ENCODE data around the gene KCNT2. TPM values are rescaled to one million over a fixed set of nuclear protein-coding genes. Genes with fewer than 3 reads are reported as not detected.

The KCNT2 gene
- total RNA-seq, 3 donors from 2014 or later = 0.49 to 2.3 (median 0.60) TPM

DNA sequence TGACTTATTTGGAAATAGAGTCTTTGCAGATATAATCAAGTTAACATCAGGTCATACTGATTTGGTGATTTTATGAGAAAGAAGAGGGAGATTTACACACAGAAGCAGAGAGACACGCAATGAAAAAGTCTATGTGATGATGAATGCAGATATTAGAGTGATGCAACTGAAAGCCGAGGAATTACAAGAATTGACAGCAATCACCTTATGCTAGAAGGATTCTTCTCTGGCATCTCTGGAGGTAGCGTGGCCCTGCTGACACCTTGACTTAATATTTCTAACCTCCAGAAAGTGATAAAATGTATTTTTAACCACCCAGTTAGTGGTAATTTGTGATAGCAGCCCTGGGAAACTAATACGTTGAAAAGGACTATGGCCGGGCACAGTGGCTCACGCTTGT, 29.4 kb upstream of the KCNT2 start:
- Histone ChIP-seq H3K4me1 (ENCODE audit: low read depth) (no peaks in the 10 kb centered on the region), H3K9me3 (no peaks in the 10 kb centered on the region), H3K36me3 (ENCODE audit: low read depth) (no peaks in the 10 kb centered on the region), H3K4me3 (no peak overlapping the region)
- TF ChIP-seq, protein P1, sequence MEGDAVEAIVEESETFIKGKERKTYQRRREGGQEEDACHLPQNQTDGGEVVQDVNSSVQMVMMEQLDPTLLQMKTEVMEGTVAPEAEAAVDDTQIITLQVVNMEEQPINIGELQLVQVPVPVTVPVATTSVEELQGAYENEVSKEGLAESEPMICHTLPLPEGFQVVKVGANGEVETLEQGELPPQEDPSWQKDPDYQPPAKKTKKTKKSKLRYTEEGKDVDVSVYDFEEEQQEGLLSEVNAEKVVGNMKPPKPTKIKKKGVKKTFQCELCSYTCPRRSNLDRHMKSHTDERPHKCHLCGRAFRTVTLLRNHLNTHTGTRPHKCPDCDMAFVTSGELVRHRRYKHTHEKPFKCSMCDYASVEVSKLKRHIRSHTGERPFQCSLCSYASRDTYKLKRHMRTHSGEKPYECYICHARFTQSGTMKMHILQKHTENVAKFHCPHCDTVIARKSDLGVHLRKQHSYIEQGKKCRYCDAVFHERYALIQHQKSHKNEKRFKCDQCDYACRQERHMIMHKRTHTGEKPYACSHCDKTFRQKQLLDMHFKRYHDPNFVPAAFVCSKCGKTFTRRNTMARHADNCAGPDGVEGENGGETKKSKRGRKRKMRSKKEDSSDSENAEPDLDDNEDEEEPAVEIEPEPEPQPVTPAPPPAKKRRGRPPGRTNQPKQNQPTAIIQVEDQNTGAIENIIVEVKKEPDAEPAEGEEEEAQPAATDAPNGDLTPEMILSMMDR (IDR thresholded peaks at IDR 0.05) = no peak
- intact Hi-C loops (cut with DNase I, micrococcal nuclease) = no loop called here
- DNase-seq (no peak), ATAC-seq (no peak)

DNA sequence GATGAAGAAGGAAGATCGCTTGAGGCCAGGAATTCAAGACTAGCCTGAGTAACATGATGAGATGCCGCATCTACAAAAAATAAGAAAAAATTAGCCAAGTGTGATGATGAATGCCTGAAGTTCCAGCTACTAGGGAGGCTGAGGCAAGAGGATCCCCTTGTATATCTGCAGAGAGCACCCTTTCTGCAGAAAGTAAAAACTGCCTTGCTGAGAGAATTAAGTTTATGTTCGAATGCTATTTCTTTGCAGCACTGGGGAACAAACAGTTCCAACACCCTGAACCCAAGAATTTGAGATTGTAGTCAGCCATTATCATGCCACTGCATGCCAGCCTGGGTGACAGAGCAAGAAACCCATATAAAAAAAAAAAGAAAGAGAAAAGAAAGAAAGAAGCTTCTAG, 20.6 kb upstream of the KCNT2 start:
- H3K4me1 ChIP-seq (ENCODE audit: low read depth) = no peaks in the 10 kb centered on the region
- intact Hi-C loops (cut with DNase I, micrococcal nuclease) = no loop called here
- TF ChIP-seq, protein P1 (IDR thresholded peaks at IDR 0.05) = no peak
- DNase-seq (no peak), ATAC-seq (no peak)
- H3K4me3 ChIP-seq = no peak overlapping the region
- H3K36me3 ChIP-seq (ENCODE audit: low read depth) = no peaks in the 10 kb centered on the region
- peaks cover 11% of the 10 kb centered on the region for H3K9me3 ChIP-seq

DNA sequence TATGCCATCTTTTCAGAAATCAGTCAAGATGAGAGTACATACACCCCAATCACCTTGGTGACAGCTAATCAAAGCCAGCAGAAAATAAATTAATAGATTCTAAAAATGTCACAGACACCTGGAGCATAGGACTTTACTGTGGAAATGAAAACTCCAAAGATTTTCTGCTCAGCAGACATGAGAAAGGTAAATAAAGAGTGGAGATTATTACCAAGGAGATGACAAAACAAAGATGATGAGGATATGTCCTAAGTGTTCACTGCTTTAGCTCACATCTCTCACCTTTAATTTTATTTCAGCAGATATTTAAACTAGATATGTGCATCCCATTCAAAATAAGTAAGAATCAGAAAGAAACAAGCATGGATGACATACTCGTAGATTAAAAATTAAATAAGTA, 14.8 kb upstream of the KCNT2 start:
- ATAC-seq = no peak
- no peaks in the 10 kb centered on the region for H3K36me3 ChIP-seq (ENCODE audit: low read depth)
- no peak overlapping the region for H3K4me3 ChIP-seq
- no peak for DNase-seq
- TF ChIP-seq, protein P1 (IDR thresholded peaks at IDR 0.05) = no peak
- H3K4me1 ChIP-seq (ENCODE audit: low read depth) = no peaks in the 10 kb centered on the region
- peaks cover under 1% of the 10 kb centered on the region for H3K9me3 ChIP-seq
- intact Hi-C loops (cut with DNase I, micrococcal nuclease) = no loop called here

DNA sequence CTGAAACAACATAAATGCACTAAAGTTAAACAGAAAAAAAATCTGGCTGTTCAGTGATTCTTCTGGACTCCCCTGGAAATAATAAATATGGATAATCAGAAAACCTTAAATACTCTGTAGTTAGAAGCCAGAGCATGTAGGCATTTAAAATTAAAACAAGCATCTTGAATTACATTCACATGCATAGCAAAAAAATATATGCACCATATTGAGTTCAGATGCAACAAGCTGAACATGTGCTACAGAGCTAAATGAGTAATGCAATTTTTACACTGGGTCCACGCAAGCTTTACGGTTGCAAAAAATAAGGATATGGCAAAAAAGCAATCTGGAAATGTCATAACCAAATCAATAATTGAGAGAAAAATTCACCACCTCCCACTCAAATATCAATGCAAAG, 11.5 kb upstream of the KCNT2 start:
- intact Hi-C loops (cut with DNase I, micrococcal nuclease) = no loop called here
- DNase-seq (no peak), ATAC-seq (no peak)
- Histone ChIP-seq H3K36me3 (ENCODE audit: low read depth) (no peaks in the 10 kb centered on the region), H3K9me3 (no peaks in the 10 kb centered on the region), H3K4me1 (ENCODE audit: low read depth) (no peaks in the 10 kb centered on the region), H3K4me3 (no peak overlapping the region)
- TF ChIP-seq, protein P1 (IDR thresholded peaks at IDR 0.05) = no peak

DNA sequence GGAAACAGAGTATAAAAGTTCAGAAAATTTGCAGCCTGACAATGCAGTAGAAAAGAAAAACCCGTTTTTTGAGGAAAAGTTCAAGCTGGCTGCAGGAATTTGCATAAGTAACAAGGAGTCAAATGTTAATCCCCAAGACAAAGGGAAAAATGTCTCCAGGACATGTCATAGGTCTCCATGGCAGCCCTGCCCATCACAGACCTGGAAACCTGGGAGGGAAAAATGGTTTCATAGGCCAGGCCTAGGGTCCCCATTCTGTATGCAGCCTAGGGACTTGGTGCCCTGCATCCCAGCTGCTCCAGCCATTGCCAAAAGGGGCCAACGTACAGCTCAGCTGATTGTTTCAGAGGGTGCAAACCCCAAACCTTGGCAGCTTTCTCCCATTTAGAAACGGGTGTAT, 3.6 kb upstream of the KCNT2 start:
- no peaks in the 10 kb centered on the region for H3K4me1 ChIP-seq (ENCODE audit: low read depth)
- intact Hi-C loops (cut with DNase I, micrococcal nuclease) = no loop called here
- TF ChIP-seq, protein P1 (IDR thresholded peaks at IDR 0.05) = no peak

DNA sequence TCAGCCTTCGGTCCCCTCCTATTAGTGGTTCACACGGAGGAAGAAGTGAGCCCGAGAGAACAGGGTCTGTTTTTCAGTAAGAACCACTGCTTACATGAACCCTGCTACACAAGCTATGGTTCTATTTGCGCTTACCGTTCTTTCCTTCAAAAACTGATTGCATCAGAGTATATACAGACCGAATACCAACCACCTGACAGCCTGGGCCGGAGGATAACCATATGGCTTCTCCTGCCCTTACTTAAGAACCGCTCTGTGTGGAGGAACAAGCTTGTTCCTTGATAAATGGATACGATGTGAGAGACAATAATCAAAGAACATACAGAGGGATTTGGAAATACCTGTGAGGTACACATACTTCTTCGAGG, 1.1 kb upstream of the KCNT2 start:
- DNase-seq (no peak), ATAC-seq (no peak)
- TF ChIP-seq, protein P1 (IDR thresholded peaks at IDR 0.05) = no peak
- Histone ChIP-seq H3K9me3 (no peaks in the 10 kb centered on the region), H3K36me3 (ENCODE audit: low read depth) (no peaks in the 10 kb centered on the region), H3K4me3 (no peak overlapping the region), H3K4me1 (ENCODE audit: low read depth) (no peaks in the 10 kb centered on the region)
- intact Hi-C loops (cut with DNase I, micrococcal nuclease) = no loop called here

More for the DNA sequence above, 3.6 kb upstream of the KCNT2 start:
- ATAC-seq = no peak
- no peaks in the 10 kb centered on the region for H3K9me3 ChIP-seq
- H3K36me3 ChIP-seq (ENCODE audit: low read depth) = no peaks in the 10 kb centered on the region
- no peak for DNase-seq
- H3K4me3 ChIP-seq = no peak overlapping the region

Data from mucosa of descending colon (tissue), 3 donors.